Prostate gland (tissue), 2 donors: ENCODE results near the gene MYO16.

Source experiments
- CTCF ChIP-seq, 4 experiments: fragments of 200-600 bp in 2 of 4; fragments of 450-650 bp in 2 of 4; sonication (generic) in 2 of 4; IDR thresholded peaks; 1 replicate in 3 of 4; 2 replicates in 1 of 4; pipeline ENCODE4 v1.5.1; 2016 to 2019; ENCODE audit warnings: antibody characterized with exemption in 4 of 4, mild to moderate bottlenecking in 2 of 4, moderate library complexity in 2 of 4
- POLR2A ChIP-seq: fragments of 450-650 bp; IDR thresholded peaks from one replicate; pipeline ENCODE4 v1.6.1; 2016; ENCODE audit warnings: antibody characterized with exemption, mild to moderate bottlenecking

GRCh38 chr13:109251956-109252355 lies 622.5 kb downstream of the MYO16 start:
- TF ChIP-seq CTCF (IDR thresholded peaks at IDR 0.05) (no peak), POLR2A (no peak)
